DOHH2 (cell line): ENCODE data around the gene PEX5L.

ENCODE experiments used
- CTCF ChIP-seq: fragments of 200-600 bp; sonication (generic); IDR thresholded peaks from one replicate; pipeline ENCODE4 v1.5.1; 2014; ENCODE audit warnings: antibody characterized with exemption, mild to moderate bottlenecking, low read depth, low read length; ENCODE audit not compliant: poor library complexity, severe bottlenecking
- EZH2phosphoT487 ChIP-seq: fragments of 200-600 bp; sonication (generic); IDR thresholded peaks from 2 replicates; pipeline ENCODE4 v1.6.1; 2017; ENCODE audit warnings: borderline replicate concordance, mild to moderate bottlenecking, antibody characterized with exemption, low read length, moderate library complexity, mixed read lengths

- TF ChIP-seq CTCF (no peak), EZH2phosphoT487 (no peak)
Measured at GRCh38 chr3:179942553-179943075, 94.1 kb downstream of the PEX5L start.
